Measurements from ENCODE around the gene SLC1A3.
"Not testable (repeated sequence)": the region's sequence is repeated elsewhere in the genome, so short reads cannot be mapped to it uniquely, and the experiment has no call there.

Gene SLC1A3

GRCh38 chr5:36606428-36607113 lies at the start of gene SLC1A3:
Gene SLC1A3 (plus strand): TSS chr5:36606606. CDS start chr5:36608424, 1,818 bp downstream.
- FAIRE-seq (peak; percentile 86), DNase-seq (ENCODE audit: insufficient read length, low spot score) (peak; percentile 16)

- FAIRE-seq = no peak
Measured at GRCh38 chr5:36558641-36559040, 47.8 kb upstream of the SLC1A3 start.

GRCh38 chr5:36561601-36562000 lies 44.8 kb upstream of the SLC1A3 start:
- FAIRE-seq = no peak
- no peak for DNase-seq (ENCODE audit: insufficient read length, low spot score)

More at GRCh38 chr5:36558641-36559040, 47.8 kb upstream of the SLC1A3 start:
- no peak for DNase-seq (ENCODE audit: insufficient read length, low spot score)

GRCh38 chr5:36569491-36569890 lies 36.9 kb upstream of the SLC1A3 start:
- no peak for DNase-seq (ENCODE audit: insufficient read length, low spot score)
- FAIRE-seq = no peak

- FAIRE-seq (no peak), DNase-seq (ENCODE audit: insufficient read length, low spot score) (no peak)
Measured at GRCh38 chr5:36570301-36571095, 35.9 kb upstream of the SLC1A3 start.

GRCh38 chr5:36571401-36572042 lies 34.9 kb upstream of the SLC1A3 start:
- FAIRE-seq = no peak

GRCh38 chr5:36573438-36573837 lies 33.0 kb upstream of the SLC1A3 start:
- FAIRE-seq (no peak), DNase-seq (ENCODE audit: insufficient read length, low spot score) (no peak)

More at GRCh38 chr5:36571401-36572042, 34.9 kb upstream of the SLC1A3 start:
- DNase-seq (ENCODE audit: insufficient read length, low spot score) = no peak

GRCh38 chr5:36575361-36575781 lies 31.0 kb upstream of the SLC1A3 start:
- FAIRE-seq = no peak
- no peak for DNase-seq (ENCODE audit: insufficient read length, low spot score)

- DNase-seq (ENCODE audit: insufficient read length, low spot score) = no peak
- FAIRE-seq = no peak
Measured at GRCh38 chr5:36576721-36577120, 29.7 kb upstream of the SLC1A3 start.

- DNase-seq (ENCODE audit: insufficient read length, low spot score); FAIRE-seq: not testable (repeated sequence)
Measured at GRCh38 chr5:36579858-36580257, 26.5 kb upstream of the SLC1A3 start.

- DNase-seq (ENCODE audit: insufficient read length, low spot score) (no peak), FAIRE-seq (no peak)
Measured at GRCh38 chr5:36581070-36581469, 25.3 kb upstream of the SLC1A3 start.

GRCh38 chr5:36584009-36584875 lies 22.2 kb upstream of the SLC1A3 start:
- DNase-seq (ENCODE audit: insufficient read length, low spot score) = no peak
- no peak for FAIRE-seq

GRCh38 chr5:36585701-36586100 lies 20.7 kb upstream of the SLC1A3 start:
- FAIRE-seq (no peak), DNase-seq (ENCODE audit: insufficient read length, low spot score) (no peak)

- FAIRE-seq (no peak), DNase-seq (ENCODE audit: insufficient read length, low spot score) (no peak)
Measured at GRCh38 chr5:36587354-36587753, 19.1 kb upstream of the SLC1A3 start.

- FAIRE-seq; DNase-seq (ENCODE audit: insufficient read length, low spot score): not testable (repeated sequence)
Measured at GRCh38 chr5:36589735-36590134, 16.7 kb upstream of the SLC1A3 start.

- DNase-seq (ENCODE audit: insufficient read length, low spot score) (no peak), FAIRE-seq (no peak)
Measured at GRCh38 chr5:36590513-36591286, 15.7 kb upstream of the SLC1A3 start.

- FAIRE-seq (no peak), DNase-seq (ENCODE audit: insufficient read length, low spot score) (no peak)
Measured at GRCh38 chr5:36593867-36594266, 12.5 kb upstream of the SLC1A3 start.

- FAIRE-seq = no peak
- no peak for DNase-seq (ENCODE audit: insufficient read length, low spot score)
Measured at GRCh38 chr5:36596247-36596646, 10.2 kb upstream of the SLC1A3 start.

- FAIRE-seq = no peak
Measured at GRCh38 chr5:36596756-36597155, 9.7 kb upstream of the SLC1A3 start.

GRCh38 chr5:36598045-36598444 lies 8.4 kb upstream of the SLC1A3 start:
- no peak for FAIRE-seq

More at GRCh38 chr5:36596756-36597155, 9.7 kb upstream of the SLC1A3 start:
- no peak for DNase-seq (ENCODE audit: insufficient read length, low spot score)

More at GRCh38 chr5:36598045-36598444, 8.4 kb upstream of the SLC1A3 start:
- DNase-seq (ENCODE audit: insufficient read length, low spot score) = no peak

Data from GM19239 (cell line).